ENCODE data around the gene ATG16L1.

GRCh38 chr2:233210281-233210680 is 41.2 kb upstream of the ATG16L1 start:
- no peak for TF ChIP-seq EZH2 (optimal IDR thresholded peaks at IDR 0.05; ENCODE audit: low read depth, low read length)
- no peak for TF ChIP-seq CTCF (IDR thresholded peaks at IDR 0.05; ENCODE audit: low read length)
- no peak for TF ChIP-seq EZH2phosphoT487 (IDR thresholded peaks at IDR 0.05; ENCODE audit: low read length)

All from MM.1S (cell line).